Small intestine (tissue), 7 donors: Measurements from ENCODE around the gene ARID5B. TPM values are rescaled to one million over a fixed set of nuclear protein-coding genes. Genes with fewer than 3 reads are reported as not detected.

Experiments
- DNase-seq, 2 donors: peaks; one replicate each; pipeline versions ENCODE4 v3.0.0 to v3.0.0-alpha.2; 2013
- FAIRE-seq: peaks from 2 replicates; lab custom pipeline; 2012; peaks lifted over from hg19 to GRCh38; lab: Jason Lieb, UNC
- H3K27ac ChIP-seq, 3 donors: one replicate each; pipeline ENCODE4 v1.5.1; 2013; ENCODE audit warnings: low read length in 2 of 3, mild to moderate bottlenecking in 2 of 3, control low read depth in 1 of 3, inconsistent platforms in 1 of 3, low read depth in 1 of 3, moderate library complexity in 1 of 3
- H3K27me3 ChIP-seq, 3 donors: one replicate each; pipeline ENCODE4 v1.6.1; 2013; ENCODE audit warnings: low read length in 3 of 3, inconsistent platforms in 1 of 3; ENCODE audit not compliant: control insufficient read depth in 3 of 3, insufficient read depth in 3 of 3
- H3K36me3 ChIP-seq, 3 donors: one replicate each; pipeline ENCODE4 v1.6.1; 2013; ENCODE audit warnings: low read length in 3 of 3, inconsistent platforms in 1 of 3, low read depth in 1 of 3, mild to moderate bottlenecking in 1 of 3, moderate library complexity in 1 of 3; ENCODE audit not compliant: control insufficient read depth in 3 of 3, insufficient read depth in 2 of 3
- H3K4me1 ChIP-seq, 3 donors: one replicate each; pipeline ENCODE4 v1.6.1; 2013; ENCODE audit warnings: low read length in 2 of 3, inconsistent platforms in 1 of 3, low read depth in 1 of 3, mild to moderate bottlenecking in 1 of 3, moderate library complexity in 1 of 3; ENCODE audit not compliant: control insufficient read depth in 3 of 3, insufficient read depth in 2 of 3
- H3K4me3 ChIP-seq, 3 donors: one replicate each; pipeline ENCODE4 v1.5.1; 2013; ENCODE audit warnings: low read length in 3 of 3, control low read depth in 1 of 3, inconsistent platforms in 1 of 3, low read depth in 1 of 3, mild to moderate bottlenecking in 1 of 3, moderate library complexity in 1 of 3
- H3K9me3 ChIP-seq, 2 donors: one replicate each; pipeline ENCODE4 v1.6.1; 2013; ENCODE audit warnings: low read depth in 1 of 2, low read length in 1 of 2; ENCODE audit not compliant: control insufficient read depth in 2 of 2, insufficient read depth in 1 of 2
- WGBS, 3 donors: extraction: QIAGEN DNeasy Blood & Tissue Kit; methylation state at CpG; one replicate each; pipeline ENCODE4 v1.1.7; 2013; 5-methylcytosine and 5-hydroxymethylcytosine counted together
- polyA plus RNA-seq, 4 donors: library from polyadenylated mRNA; stranded (reverse) in 3 of 4; unstranded in 1 of 4; fragments of 200-250 nt in 3 of 4; fragments of 120-200 nt in 1 of 4; gene quantifications; one replicate each; pipeline versions ENCODE4 v1.2.1 to v1.2.3, GENCODE V29; 2013
- donor health status: healthy with polysubstance abuse.
- donor health status: control.
- donor health status: control.
- donor health status: Bipolar disorder and iron deficiency.
- donor health status: healthy.

Gene ARID5B
- polyA plus RNA-seq, 4 donors: 1.1 to 24.6 (median 6.7) TPM

DNA sequence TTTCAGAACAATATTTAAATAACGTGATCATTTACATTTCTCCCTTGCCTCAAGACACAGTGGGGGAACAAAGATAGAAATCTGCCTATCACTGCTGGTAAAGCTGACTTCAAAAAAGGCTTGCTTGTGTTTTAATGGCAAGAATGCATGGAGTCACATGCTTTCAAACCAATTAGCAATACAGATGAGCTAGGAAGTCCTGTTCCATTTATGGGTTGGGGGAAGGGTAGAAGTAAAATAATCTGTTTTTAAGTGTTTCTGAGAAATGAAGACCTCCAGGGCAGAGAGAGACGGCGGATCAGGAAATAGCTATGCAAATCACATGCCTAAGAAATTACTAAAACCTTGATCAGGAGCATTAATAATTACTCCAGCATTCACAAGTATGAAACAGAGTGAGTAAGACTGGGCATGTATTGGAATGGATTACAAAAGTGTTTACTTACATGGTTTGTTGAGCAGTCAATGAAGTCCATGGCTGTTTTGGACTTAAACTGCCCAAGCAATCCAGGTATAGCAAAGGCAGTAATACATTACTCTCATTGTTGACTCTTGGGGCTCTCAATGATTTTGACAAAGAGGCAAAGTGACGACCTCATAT lies 142.0 kb downstream of the ARID5B start:
- WGBS, 3 donors: 42 to 50% (median 50%) methylated on average over 4 of the region's 4 CpGs

DNA sequence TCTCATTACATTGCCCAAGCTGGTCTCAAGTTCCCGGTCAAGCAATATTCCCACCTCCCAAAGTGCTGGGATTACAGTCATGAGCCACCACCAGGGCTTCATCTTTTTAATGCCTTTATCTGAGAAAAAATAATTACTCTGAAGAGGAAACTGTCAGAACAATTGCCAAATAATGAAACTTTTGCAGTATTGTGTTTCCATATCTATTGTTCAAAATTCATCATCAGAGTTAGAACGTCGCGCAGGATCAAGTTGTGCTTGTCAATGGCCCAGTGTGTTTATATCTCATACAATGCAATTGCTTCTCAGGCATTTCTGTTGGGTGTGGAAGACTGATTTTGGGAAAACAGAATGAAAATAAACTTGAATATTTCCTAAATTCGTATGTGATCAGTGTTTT lies 143.1 kb downstream of the ARID5B start:
- DNase-seq (no peak), FAIRE-seq (no peak)
- whole genome bisulfite sequencing, 3 donors: 76 to 82% (median 76%) methylated on average over 5 of the region's 5 CpGs
- no peaks in the 10 kb centered on the region for H3K27me3 ChIP-seq
- peak overlapping the region in 1 of 3 donors; percentile 82 for H3K27ac ChIP-seq
- peaks cover 0 to 3% (median 0%) of the 10 kb centered on the region in 3 donors for H3K36me3 ChIP-seq
- peaks cover 11 to 68% (median 42%) of the 10 kb centered on the region in 3 donors for H3K4me1 ChIP-seq
- H3K9me3 ChIP-seq: no peaks in the 10 kb centered on the region
- H3K4me3 ChIP-seq: no peak overlapping the region

More for the DNA sequence above, 142.0 kb downstream of the ARID5B start:
- peaks cover 11 to 71% (median 38%) of the 10 kb centered on the region in 3 donors for H3K4me1 ChIP-seq
- no peak overlapping the region for H3K4me3 ChIP-seq
- FAIRE-seq (no peak), DNase-seq (no peak)
- H3K27me3 ChIP-seq: no peaks in the 10 kb centered on the region
- peak overlapping the region in 2 of 3 donors; percentile 3 to 49 for H3K27ac ChIP-seq
- no peaks in the 10 kb centered on the region for H3K36me3 ChIP-seq
- H3K9me3 ChIP-seq: no peaks in the 10 kb centered on the region

GRCh38 chr10:62045765-62046521 lies 144.4 kb downstream of the ARID5B start:
- Histone ChIP-seq H3K4me1 (peaks cover 11 to 68% (median 38%) of the 10 kb centered on the region in 3 donors), H3K27me3 (no peaks in the 10 kb centered on the region), H3K27ac (peak overlapping the region; percentile 50 to 86 (median 82)), H3K9me3 (no peaks in the 10 kb centered on the region), H3K4me3 (peak overlapping the region in 2 of 3 donors; percentile 3 to 34), H3K36me3 (peaks cover 0 to 3% (median 0%) of the 10 kb centered on the region in 3 donors)
- FAIRE-seq: no peak
- peak; percentile 66 to 82 for DNase-seq
- WGBS, 3 donors: 4 to 21% (median 12%) methylated on average over 12 of the region's 12 CpGs

GRCh38 chr10:62046522-62047227 lies 145.2 kb downstream of the ARID5B start:
- Histone ChIP-seq H3K9me3 (no peaks in the 10 kb centered on the region), H3K27me3 (no peaks in the 10 kb centered on the region), H3K4me1 (peaks cover 11 to 69% (median 38%) of the 10 kb centered on the region in 3 donors), H3K4me3 (no peak overlapping the region), H3K27ac (peak overlapping the region; percentile 30 to 82 (median 81)), H3K36me3 (peaks cover 0 to 3% (median 0%) of the 10 kb centered on the region in 3 donors)
- 35 to 41% (median 38%) methylated on average over 4 of the region's 4 CpGs for WGBS, 3 donors
- DNase-seq (peak in 1 of 2 donors; percentile 84), FAIRE-seq (no peak)

- peak in 1 of 2 donors; percentile 37 for DNase-seq
- peaks cover 11 to 73% (median 41%) of the 10 kb centered on the region in 3 donors for H3K4me1 ChIP-seq
- peak overlapping the region; percentile 45 to 90 (median 82) for H3K27ac ChIP-seq
- no peak for FAIRE-seq
- no peaks in the 10 kb centered on the region for H3K9me3 ChIP-seq
- H3K4me3 ChIP-seq: no peak overlapping the region
- H3K27me3 ChIP-seq: no peaks in the 10 kb centered on the region
- H3K36me3 ChIP-seq: peaks cover 0 to 5% (median 3%) of the 10 kb centered on the region in 3 donors
- WGBS, 3 donors: 18 to 55% (median 23%) methylated on average over 3 of the region's 3 CpGs
Observed at GRCh38 chr10:62047228-62047892, 145.9 kb downstream of the ARID5B start.

GRCh38 chr10:62047960-62048383 lies 146.5 kb downstream of the ARID5B start:
- Histone ChIP-seq H3K27me3 (no peaks in the 10 kb centered on the region), H3K36me3 (peaks cover 0 to 10% (median 5%) of the 10 kb centered on the region in 3 donors), H3K27ac (peak overlapping the region; percentile 45 to 90 (median 82)), H3K4me3 (no peak overlapping the region), H3K9me3 (no peaks in the 10 kb centered on the region), H3K4me1 (peaks cover 11 to 72% (median 39%) of the 10 kb centered on the region in 3 donors)
- no peak for FAIRE-seq
- DNase-seq: peak; percentile 45 to 71
- 36 to 44% (median 43%) methylated on average over 2 of the region's 2 CpGs for WGBS, 3 donors

DNA sequence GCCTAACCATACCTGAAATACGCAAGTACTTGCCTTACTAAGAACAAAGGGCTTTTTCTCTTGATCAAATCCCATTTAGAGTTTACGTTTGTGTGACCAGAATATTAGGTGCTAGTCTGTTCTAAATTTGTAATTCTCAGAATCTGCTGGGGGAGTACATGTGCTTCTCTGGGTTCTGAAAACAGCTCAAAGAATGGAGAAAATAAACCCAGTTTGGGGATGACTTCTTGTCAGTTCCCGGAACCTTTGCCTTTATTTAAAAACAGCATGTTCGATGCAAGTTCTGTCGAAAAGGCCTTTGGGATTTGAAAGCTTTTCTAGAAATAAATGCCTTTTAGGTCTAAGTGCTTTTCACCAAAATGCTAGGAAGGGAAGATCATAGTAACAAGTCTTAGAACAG lies 147.0 kb downstream of the ARID5B start:
- peak in 1 of 2 donors; percentile 32 for DNase-seq
- Histone ChIP-seq H3K4me3 (peak overlapping the region in 1 of 3 donors; percentile 31), H3K27ac (peak overlapping the region; percentile 45 to 90 (median 82)), H3K36me3 (peaks cover 0 to 14% (median 5%) of the 10 kb centered on the region in 3 donors), H3K4me1 (peaks cover 11 to 69% (median 40%) of the 10 kb centered on the region in 3 donors), H3K27me3 (no peaks in the 10 kb centered on the region), H3K9me3 (no peaks in the 10 kb centered on the region)
- no peak for FAIRE-seq
- 34 to 40% (median 39%) methylated on average over 5 of the region's 5 CpGs for WGBS, 3 donors
